BJ (cell line): ENCODE results near the gene CIBAR2. TPM values are rescaled to one million over a fixed set of nuclear protein-coding genes. Genes with fewer than 3 reads are reported as not detected.

ENCODE experiments used
- CTCF ChIA-PET: fragments of 350-600 bp; formaldehyde crosslinking; extraction: SDS; loops from one replicate; lab custom pipeline; 2021; ENCODE audit warnings: antibody characterized with exemption, inconsistent platforms; lab: Yijun Ruan, JAX
- POLR2A ChIA-PET: fragments of 300-600 bp; sonication (Branson Sonifier 250); formaldehyde crosslinking; extraction: SDS; loops from one replicate; lab custom pipeline; 2021; ENCODE audit warnings: antibody characterized with exemption; lab: Charles Lee
- DNase-seq: peaks from one replicate; pipeline ENCODE4 v3.0.0-alpha.2; 2011; ENCODE audit warnings: low read depth
- H3K27me3 ChIP-seq: 2 replicates; pipeline ENCODE4 v1.6.0; 2011; ENCODE audit warnings: low read length; ENCODE audit not compliant: control insufficient read depth, insufficient read depth
- H3K36me3 ChIP-seq: 2 replicates; pipeline ENCODE4 v1.5.1; 2011; ENCODE audit warnings: low read length; ENCODE audit not compliant: control insufficient read depth, insufficient read depth
- H3K4me3 ChIP-seq: 2 replicates; pipeline ENCODE4 v1.5.1; 2011; ENCODE audit warnings: low read depth, mild to moderate bottlenecking, control low read depth, low read length
- CTCF ChIP-seq: IDR thresholded peaks from 2 replicates; pipeline ENCODE4 v1.5.1; 2011; ENCODE audit warnings: low read depth, mild to moderate bottlenecking, control low read depth, inconsistent platforms, low read length, moderate library complexity; ENCODE audit not compliant: insufficient read depth
- polyA plus RNA-seq: library from polyadenylated mRNA; depleted of rRNA; stranded (reverse); fragments of >200 nt; gene quantifications from 2 replicates; pipeline ENCODE4 v1.2.3, GENCODE V29; 2011

Gene CIBAR2
- polyA plus RNA-seq, 1 experiment = 0.05 TPM

- no peak overlapping the region for H3K4me3 ChIP-seq
- H3K27me3 ChIP-seq = no peaks in the 10 kb centered on the region
- no peak for TF ChIP-seq CTCF
- POLR2A ChIA-PET = no interaction called here
- DNase-seq = no peak
- CTCF ChIA-PET = interaction anchor here (1.1 to 1.9 kb wide), 2 partner anchors 154 to 172 kb away, joined by 3 to 4 read pairs; no protein-coding TSS in a partner anchor
- H3K36me3 ChIP-seq = peaks cover 3% of the 10 kb centered on the region; the same call in 1 of the 2 replicates
These were observed 32.3 kb downstream of the CIBAR2 start for GRCh38 chr16:85079785-85080570.

GRCh38 chr16:85078952-85079351 lies 33.3 kb downstream of the CIBAR2 start:
- CTCF ChIA-PET = no interaction called here
- POLR2A ChIA-PET = interaction anchor here (0.7 kb wide), 1 partner anchor 260 kb away, joined by 4 read pairs; no protein-coding TSS in a partner anchor
- Histone ChIP-seq H3K36me3 (peaks cover 3% of the 10 kb centered on the region; the same call in 1 of the 2 replicates), H3K4me3 (no peak overlapping the region), H3K27me3 (no peaks in the 10 kb centered on the region)
- no peak for TF ChIP-seq CTCF
- no peak for DNase-seq

- POLR2A ChIA-PET = no interaction called here
- no peak for TF ChIP-seq CTCF
- peaks cover 3% of the 10 kb centered on the region; the same call in 1 of the 2 replicates for H3K36me3 ChIP-seq
- CTCF ChIA-PET = no interaction called here
- H3K27me3 ChIP-seq = no peaks in the 10 kb centered on the region
- no peak for DNase-seq
- no peak overlapping the region for H3K4me3 ChIP-seq
These were observed 34.0 kb downstream of the CIBAR2 start for GRCh38 chr16:85078226-85078625.

GRCh38 chr16:85077576-85078125 lies 34.6 kb downstream of the CIBAR2 start:
- no peaks in the 10 kb centered on the region for H3K27me3 ChIP-seq
- H3K4me3 ChIP-seq = no peak overlapping the region
- no peak for DNase-seq
- peaks cover 3% of the 10 kb centered on the region; the same call in 1 of the 2 replicates for H3K36me3 ChIP-seq
- TF ChIP-seq CTCF = no peak
- POLR2A ChIA-PET = no interaction called here
- CTCF ChIA-PET = interaction anchor here (1.8 kb wide), 1 partner anchor 9 kb away, joined by 8 read pairs; no protein-coding TSS in a partner anchor

- POLR2A ChIA-PET = no interaction called here
These were observed 35.2 kb downstream of the CIBAR2 start for GRCh38 chr16:85077039-85077438.

More at GRCh38 chr16:85077039-85077438, 35.2 kb downstream of the CIBAR2 start:
- H3K27me3 ChIP-seq = no peaks in the 10 kb centered on the region
- no peak for TF ChIP-seq CTCF
- CTCF ChIA-PET = interaction anchor here (1.8 kb wide), 1 partner anchor 10 kb away, joined by 8 read pairs; no protein-coding TSS in a partner anchor
- H3K36me3 ChIP-seq = peaks cover 3% of the 10 kb centered on the region; the same call in 1 of the 2 replicates
- no peak for DNase-seq
- H3K4me3 ChIP-seq = no peak overlapping the region
